Measurements from ENCODE around the gene HMCN1. TPM values are rescaled to one million over a fixed set of nuclear protein-coding genes. Genes with fewer than 3 reads are reported as not detected.
A peak's percentile ranks its signal among the peaks of the same experiment; 100 is the strongest.

The HMCN1 gene
- total RNA-seq, 1 donor from 2014 or later = 28.0 TPM

- intact Hi-C loops (cut with DNase I) = no loop called here
- no peak for ATAC-seq
Observed at GRCh38 chr1:185811073-185811709, 77.0 kb downstream of the HMCN1 start.

GRCh38 chr1:185812934-185813333 is 78.7 kb downstream of the HMCN1 start:
- intact Hi-C loops (cut with DNase I) = no loop called here
- Histone ChIP-seq H3K27ac (no peak overlapping the region), H3K4me3 (no peak overlapping the region), H3K36me3 (no peaks in the 10 kb centered on the region), H3K27me3 (ENCODE audit: low read depth) (no peaks in the 10 kb centered on the region), H3K4me1 (no peaks in the 10 kb centered on the region), H3K9me3 (no peaks in the 10 kb centered on the region)
- DNase-seq (no peak), ATAC-seq (no peak)
- TF ChIP-seq CTCF (IDR thresholded peaks at IDR 0.05) = no peak

More at GRCh38 chr1:185811073-185811709, 77.0 kb downstream of the HMCN1 start:
- Histone ChIP-seq H3K27ac (no peak overlapping the region), H3K9me3 (no peaks in the 10 kb centered on the region), H3K36me3 (no peaks in the 10 kb centered on the region), H3K27me3 (ENCODE audit: low read depth) (no peaks in the 10 kb centered on the region), H3K4me3 (no peak overlapping the region), H3K4me1 (no peaks in the 10 kb centered on the region)
- no peak for DNase-seq
- no peak for TF ChIP-seq CTCF (IDR thresholded peaks at IDR 0.05)

- H3K9me3 ChIP-seq = no peaks in the 10 kb centered on the region
- no peaks in the 10 kb centered on the region for H3K36me3 ChIP-seq
- no peak overlapping the region for H3K27ac ChIP-seq
- no peaks in the 10 kb centered on the region for H3K4me1 ChIP-seq
- no peaks in the 10 kb centered on the region for H3K27me3 ChIP-seq (ENCODE audit: low read depth)
- no peak for DNase-seq
- intact Hi-C loops (cut with DNase I) = no loop called here
- ATAC-seq = peak; percentile 34 to 67
- no peak overlapping the region for H3K4me3 ChIP-seq
- peak; percentile 55 for TF ChIP-seq CTCF (IDR thresholded peaks at IDR 0.05)
Observed at GRCh38 chr1:185813401-185813979, 79.3 kb downstream of the HMCN1 start.

- no peak overlapping the region for H3K27ac ChIP-seq
Observed at GRCh38 chr1:185816460-185816859, 82.3 kb downstream of the HMCN1 start.

GRCh38 chr1:185819798-185820197 is 85.6 kb downstream of the HMCN1 start:
- Histone ChIP-seq H3K4me3 (no peak overlapping the region), H3K27me3 (ENCODE audit: low read depth) (no peaks in the 10 kb centered on the region), H3K4me1 (peaks cover 5% of the 10 kb centered on the region), H3K36me3 (no peaks in the 10 kb centered on the region), H3K9me3 (no peaks in the 10 kb centered on the region), H3K27ac (no peak overlapping the region)
- no peak for TF ChIP-seq CTCF (IDR thresholded peaks at IDR 0.05)
- ATAC-seq (no peak), DNase-seq (no peak)
- intact Hi-C loops (cut with DNase I) = no loop called here

More at GRCh38 chr1:185816460-185816859, 82.3 kb downstream of the HMCN1 start:
- Histone ChIP-seq H3K4me1 (no peaks in the 10 kb centered on the region), H3K27me3 (ENCODE audit: low read depth) (no peaks in the 10 kb centered on the region), H3K9me3 (no peaks in the 10 kb centered on the region), H3K36me3 (no peaks in the 10 kb centered on the region), H3K4me3 (no peak overlapping the region)
- no peak for TF ChIP-seq CTCF (IDR thresholded peaks at IDR 0.05)
- intact Hi-C loops (cut with DNase I) = no loop called here
- no peak for DNase-seq
- no peak for ATAC-seq
